ENCODE measurements around the gene STT3B. TPM values are rescaled to one million over a fixed set of nuclear protein-coding genes. Genes with fewer than 3 reads are reported as not detected.

STT3B gene
- total RNA-seq, 1 donor from 2014 or later, result 147 TPM

GRCh38 chr3:31522152-31522551, 10.6 kb upstream of the STT3B start:
- peak; percentile 19 for DNase-seq

DNA sequence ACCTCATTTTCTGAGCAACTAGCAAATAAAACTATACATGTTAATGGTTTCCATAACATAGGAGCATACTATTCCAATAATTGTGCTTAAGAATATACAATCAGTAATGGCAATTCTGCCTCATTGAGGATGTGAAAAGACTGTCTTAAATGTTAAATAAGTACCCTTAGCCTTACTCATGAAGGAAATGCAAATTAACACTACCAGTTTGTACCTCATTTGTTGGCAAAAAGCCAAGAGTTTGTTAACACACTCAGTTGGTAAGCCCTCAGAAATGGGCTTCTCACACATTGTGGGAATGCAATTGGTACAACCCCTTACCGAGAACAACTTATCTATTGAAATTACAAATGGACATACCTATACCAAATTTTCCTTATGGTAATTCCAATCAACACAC, 9.2 kb upstream of the STT3B start:
- DNase-seq, result no peak

DNA sequence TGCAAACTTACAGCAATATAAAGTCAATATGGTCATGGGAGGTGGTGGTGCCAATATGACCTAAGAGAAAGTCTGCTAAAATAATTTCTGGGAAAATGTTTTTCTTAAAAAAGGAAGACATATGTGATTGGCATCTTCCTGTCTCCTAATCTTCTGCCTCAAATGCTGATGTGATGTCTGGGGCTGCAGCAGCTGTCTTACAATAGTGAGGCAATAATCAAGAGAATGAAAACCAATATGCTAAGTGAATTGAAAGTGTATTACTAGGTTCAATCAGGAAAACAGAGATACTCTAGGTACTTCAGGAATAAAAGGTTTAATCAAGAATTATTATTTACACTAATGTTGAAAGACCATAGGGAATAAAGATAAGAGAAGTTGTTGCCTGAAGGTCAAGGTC, 7.2 kb upstream of the STT3B start:
- no peak for DNase-seq

DNA sequence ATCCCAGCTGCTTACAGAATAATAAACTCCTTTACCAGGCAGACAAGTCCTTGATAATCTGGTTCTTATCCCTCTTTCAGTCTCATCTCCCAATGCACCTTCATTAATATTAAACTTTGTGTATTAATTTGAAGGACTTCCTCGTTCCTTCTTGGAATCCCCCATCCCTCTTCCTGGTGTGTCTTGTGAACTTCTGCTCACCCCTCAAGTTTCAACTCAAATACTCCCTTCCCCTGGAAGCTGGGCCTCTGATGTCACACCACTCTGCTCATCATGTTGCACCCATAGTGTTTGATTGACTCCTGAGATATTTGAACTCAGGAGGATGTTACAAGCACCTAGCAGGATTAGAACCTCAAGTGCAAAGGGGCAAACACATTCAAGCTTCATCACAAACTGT, 3.3 kb upstream of the STT3B start:
- DNase-seq, result no peak

DNA sequence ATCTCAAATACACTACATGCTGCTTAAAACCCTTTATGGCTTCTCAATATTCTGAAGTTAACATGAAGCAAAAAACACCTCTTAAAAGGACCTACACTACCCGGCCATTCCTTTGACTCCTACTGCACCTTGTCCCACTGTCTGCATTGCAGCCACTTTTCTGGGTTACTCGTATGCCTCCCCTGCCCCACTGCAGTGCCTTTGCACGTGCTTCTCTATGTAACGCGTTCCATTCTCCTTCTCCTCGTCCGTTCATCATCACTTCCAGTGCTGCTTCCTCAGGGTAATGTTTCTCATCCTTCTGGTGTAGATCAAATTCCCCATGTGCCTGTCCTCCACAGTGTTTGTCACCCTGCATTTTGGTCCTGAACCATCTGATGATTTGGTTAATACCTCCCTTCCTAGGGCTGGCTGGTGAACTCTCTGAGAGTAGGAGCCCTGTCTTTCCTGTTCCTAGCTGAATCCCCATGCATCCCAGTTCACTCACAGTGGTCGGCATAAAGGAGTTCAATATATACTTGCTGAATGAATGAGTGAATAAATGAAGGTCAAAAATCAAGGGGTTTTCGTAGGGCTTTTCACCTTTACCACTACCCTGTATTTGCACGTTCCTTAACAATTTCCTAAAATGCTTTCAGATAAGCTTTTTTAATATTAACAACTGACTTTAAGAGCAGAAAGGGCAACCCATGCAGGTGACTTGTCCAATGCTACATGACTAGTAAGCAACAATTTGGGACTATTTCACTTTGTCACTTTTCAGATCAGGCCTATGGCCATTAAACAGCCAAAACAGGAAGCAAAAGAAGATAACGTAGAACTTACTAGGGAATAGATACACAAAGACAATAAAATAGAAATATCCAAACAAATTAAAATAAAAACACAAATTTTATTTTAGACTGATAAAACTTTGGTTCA, 2.4 kb upstream of the STT3B start:
- no peak for DNase-seq

DNA sequence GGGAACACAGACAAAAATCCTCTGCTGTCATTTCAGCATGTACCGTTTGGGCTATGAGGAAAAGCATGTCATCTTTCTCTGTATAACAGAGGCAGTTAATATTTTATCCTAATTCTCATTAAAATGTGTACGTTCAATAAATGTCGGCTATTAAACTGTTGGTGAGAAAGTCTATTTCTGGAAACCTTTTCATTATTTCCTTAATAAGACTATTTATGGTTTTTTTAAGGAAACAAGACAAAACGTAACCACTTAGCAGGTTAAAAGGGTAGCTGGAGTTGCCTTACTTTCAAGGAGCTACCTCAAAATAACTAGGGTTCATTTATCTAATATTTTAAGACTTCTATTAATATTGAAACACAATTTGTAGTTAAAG, 1.8 kb upstream of the STT3B start:
- no peak for DNase-seq

DNA sequence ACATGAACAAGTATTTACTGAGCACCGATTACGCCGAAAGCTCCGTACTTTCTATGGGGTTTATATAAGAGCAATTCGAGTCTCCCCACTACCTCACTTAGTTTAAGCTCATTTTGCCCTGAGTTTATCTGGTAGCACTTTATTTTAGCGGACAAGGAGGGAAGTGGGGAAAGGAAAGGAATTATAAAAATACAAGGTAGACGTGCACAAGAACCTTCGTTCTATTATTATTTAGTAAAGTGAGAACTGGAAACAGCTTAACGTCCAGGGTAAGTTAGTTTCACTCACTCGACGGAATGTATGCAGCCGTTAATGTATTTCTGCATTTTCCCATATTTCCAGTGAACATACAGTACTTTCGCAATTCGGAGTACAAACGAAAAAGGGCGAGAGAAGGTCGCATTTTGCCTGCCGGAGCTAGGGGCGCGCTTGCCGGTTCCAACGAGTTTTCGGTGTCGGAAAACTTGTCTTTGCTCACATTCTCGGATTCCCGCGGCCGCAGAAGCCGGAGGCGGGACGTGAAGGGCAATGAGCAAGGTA, 1.2 kb upstream of the STT3B start:
- peak; percentile 40 for DNase-seq

DNA sequence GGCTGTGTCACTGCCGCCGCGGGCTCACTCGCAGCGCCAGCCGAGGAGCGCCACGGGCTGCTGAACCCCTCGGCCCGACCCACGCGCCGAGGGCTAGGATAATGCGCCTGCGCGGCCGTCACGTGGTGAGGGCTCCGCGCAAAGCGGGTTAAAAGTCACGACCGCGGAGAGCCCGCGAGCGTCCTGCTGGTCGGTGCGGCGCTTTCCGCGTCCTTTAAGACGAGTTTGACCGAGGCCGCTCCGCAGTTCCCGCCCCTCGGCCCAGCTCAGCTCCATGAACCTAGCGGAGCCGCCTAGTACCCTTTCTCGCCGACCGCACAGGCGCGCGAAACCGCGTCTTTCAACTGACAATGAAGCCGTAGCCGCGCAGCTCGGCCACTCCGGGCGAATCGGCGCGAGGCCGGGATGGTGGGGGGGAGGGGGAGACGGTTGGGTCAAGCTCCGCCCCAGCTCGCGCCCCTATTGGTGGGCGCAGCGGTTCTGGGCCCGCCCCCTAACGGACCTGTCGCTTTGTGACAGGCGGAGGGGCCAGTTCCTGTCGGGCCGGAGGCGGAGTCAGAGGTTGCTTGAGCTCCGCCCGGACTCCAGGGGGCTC, 636 bp upstream of the STT3B start:
- DNase-seq, result peak; percentile 99

DNA sequence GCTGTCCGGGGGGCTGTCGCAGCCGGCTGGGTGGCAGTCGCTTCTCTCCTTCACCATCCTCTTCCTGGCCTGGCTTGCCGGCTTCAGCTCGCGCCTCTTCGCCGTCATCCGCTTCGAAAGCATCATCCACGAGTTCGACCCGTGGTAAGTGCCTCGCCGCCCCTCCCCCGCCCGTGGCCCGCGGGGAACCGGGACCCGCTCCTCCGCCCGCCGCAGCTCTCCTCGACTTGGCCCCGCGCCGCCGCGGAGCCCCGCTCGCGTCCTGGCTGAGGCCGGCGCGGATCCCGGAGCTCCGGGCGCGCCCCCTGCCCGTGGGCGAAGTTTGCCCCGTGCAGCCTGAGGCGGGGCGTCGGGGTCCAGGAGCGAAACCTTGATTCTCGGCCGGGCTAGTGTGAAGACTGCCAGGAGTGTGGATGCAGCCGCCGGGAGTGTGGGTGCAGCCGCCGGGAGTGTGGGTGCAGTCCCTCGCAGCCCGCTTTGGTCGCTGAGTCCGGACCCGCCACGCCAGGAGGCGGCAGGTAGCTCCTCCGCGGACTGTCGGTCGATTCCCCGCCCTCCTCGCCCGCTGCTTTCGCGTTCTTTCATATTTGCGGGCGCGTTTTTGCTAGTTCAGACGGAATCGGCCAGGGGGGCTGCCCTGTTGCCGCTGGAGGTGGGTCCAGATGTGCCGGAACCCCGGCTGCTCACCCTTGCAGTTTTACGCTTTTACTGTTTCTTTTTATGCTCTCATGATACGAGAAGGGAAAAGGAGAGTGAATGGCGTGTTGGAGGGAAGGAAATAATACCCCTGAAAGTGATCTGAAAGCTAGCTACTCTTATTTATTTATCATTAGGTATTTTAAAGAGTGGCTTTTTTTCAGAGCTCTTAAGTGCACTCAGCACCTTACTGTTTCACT, 692 bp downstream of the STT3B start:
- DNase-seq, result peak; percentile 43

DNA sequence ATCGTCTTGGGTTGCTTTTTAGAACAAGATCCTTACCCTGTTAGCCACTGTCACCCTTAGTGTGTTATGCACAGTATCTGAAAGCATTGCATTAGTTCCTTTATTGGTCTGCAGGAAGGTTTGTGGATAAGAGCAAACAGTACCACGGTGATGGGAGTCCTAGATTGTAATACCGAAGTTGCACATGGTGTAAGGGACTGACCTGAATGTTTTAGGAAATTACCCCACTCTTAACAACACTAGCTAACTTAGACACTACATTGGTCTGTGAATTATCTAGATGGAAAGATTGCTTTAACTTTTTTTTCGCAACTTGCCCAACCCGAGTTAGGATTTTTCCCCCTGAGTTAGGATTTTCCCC, 1.3 kb downstream of the STT3B start:
- peak; percentile 35 for DNase-seq

GRCh38 chr3:31536497-31536896, 3.8 kb downstream of the STT3B start:
- DNase-seq, result no peak

DNA sequence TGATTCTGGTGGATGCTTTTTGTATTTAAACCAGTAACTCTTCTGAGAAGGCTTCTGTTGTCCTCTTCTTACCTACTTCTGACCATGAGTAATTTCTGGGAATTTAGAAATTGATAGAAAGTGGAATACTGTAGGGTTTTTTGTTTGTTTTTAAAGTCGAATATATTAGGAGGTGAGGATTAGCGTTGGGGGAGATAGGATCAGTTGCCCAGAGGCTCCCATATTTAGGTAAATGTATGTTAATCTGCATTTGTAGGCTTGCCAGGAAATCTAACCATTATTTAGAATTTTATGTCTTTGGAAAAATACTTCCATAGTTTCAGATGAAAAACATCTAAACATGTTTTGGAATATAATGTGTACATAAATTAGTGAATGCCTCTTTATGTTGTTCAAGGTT, 6.1 kb downstream of the STT3B start:
- DNase-seq, result no peak

DNA sequence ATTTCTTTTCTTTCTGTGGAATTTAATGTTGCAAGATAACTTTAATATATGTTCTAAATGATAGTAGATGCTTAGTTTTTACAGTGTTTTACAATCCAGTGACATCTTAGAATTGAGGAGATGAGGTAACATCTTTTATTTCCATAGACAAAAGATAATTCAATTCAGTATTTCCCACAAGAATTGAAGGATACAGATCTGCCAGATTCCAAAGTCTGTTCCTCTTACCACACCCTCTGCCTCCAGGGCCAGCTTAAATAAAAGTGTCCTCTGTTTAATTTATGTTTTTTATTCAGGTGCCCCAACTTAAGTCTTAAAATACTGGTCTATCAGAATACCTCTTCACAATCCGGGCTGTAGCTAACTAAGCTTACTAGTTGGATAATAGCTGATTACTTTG, 6.5 kb downstream of the STT3B start:
- DNase-seq, result no peak

- DNase-seq, result no peak
Observed at GRCh38 chr3:31541089-31541488, 8.4 kb downstream of the STT3B start.

DNA sequence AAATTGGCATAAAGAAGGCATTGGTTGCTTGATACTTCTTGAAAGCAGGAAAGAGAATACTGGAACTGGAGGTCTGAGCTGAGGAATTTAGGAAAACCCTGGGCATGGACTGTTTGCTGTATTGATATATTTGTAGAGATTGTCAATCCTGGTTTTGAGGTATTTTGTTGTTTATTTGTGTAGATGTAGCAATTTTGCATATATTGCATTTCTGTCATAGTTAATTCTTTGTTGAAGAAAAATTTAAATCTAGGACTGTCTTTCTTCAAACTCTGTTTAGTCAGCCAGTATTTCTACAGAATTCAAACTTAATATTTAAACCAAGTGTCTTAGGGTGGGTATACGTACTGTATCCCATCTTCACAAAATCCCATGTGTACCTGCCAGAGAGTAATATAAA, 9.5 kb downstream of the STT3B start:
- no peak for DNase-seq

DNA sequence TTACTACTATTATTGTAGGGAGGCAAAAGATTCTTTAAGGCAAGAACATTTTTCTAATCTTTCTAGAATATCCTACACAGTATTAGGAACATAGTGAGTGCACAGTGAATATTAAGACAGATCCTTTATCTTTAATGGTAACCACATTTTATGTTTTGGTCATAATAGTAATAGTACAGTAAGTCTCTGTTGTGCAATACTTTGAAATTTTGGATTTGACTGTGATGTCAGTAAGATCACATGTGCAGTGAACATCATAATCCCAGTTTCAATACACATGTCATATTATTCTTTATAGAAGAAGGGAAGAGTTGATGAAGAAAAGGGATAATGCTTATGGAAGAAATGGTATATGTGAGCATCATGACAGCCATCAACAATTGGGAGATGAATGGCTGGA, 10.7 kb downstream of the STT3B start:
- no peak for DNase-seq

DNA sequence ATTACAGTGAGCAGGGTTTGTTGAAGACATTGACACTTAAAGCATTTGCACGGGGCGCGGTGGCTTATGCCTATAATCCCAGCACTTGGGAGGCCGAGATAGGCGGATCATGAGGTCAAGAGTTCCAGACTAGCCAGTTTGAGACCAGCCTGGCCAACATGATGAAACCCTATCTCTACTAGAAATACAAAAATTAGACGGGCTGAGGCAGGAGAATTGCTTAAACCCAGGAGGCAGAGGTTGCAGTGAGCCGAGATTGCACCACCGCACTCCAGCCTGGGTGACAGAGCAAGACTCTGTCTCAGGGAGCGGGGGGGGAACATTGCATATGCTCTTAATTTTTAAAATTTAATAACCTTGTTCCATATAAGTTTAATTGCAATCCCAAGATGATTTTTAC, 11.9 kb downstream of the STT3B start:
- DNase-seq, result no peak

DNA sequence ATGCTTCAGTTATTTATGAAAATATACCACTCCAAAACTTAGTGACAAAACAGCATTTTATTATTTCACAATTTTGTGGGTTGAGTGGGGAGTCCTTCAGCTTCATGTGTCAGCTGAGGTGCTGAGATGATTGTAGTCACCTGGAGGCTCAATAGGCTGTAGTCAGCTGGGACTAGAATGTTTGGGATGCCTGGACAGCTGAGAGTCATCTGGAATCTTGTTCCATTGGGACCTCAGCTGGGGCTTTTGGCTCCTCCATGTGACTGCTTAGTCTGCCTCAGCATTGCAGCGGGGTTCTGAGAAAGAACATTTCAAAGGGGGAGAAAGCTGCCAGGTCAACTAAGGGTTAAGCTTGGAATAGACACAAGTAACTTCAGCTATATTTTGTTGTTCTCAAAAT, 13.4 kb downstream of the STT3B start:
- DNase-seq, result no peak

- DNase-seq, result no peak
Observed at GRCh38 chr3:31546725-31547124, 14.0 kb downstream of the STT3B start.

DNA sequence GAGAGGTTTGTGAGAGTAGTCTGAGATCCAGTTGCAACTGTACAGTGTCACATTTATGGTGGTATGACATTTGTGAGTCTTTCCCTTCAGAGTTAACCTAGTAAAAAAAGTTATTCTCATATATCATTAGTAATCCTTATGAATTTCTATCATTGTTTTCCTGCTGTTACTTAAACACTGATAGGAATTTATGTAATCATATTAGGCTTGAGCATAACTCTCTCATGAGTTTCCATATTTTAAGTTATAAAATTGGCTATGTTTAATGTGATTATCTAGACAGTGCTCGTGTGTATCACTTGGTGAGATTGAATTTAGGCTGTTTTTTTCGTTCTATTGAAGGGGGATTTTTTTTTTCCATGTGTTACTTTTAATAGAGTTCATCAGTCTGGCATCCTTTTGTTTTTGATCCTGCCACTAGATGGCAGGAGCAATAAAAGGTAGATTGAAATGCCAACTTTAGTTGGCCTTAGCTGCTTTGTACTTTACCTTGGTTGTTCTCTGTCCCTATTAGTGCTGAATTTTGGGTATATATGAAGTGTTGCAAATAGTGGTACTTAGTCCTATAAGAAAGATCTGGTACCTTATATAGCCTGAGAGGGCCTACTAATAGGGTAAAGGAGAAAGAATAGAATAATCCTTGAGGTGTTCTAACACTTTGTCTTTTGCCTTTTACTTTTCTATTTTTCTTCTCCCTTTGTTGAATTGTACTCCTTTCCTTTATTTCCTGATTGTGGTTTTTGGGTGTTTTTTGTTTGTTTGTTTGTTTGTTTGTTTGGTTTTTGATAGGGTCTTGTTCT, 17.9 kb downstream of the STT3B start:
- peak; percentile 51 for DNase-seq

- DNase-seq, result no peak
Observed at GRCh38 chr3:31551646-31552045, 18.9 kb downstream of the STT3B start.

GRCh38 chr3:31552103-31552502, 19.4 kb downstream of the STT3B start:
- DNase-seq, result no peak

All from dermis blood vessel endothelial cell (primary cell).